ENCODE data around the gene COL4A2.
A peak's percentile ranks its signal among the peaks of the same experiment; 100 is the strongest.

The COL4A2 gene

GRCh38 chr13:110323172-110323891 is 16.2 kb downstream of the COL4A2 start:
- DNase-seq, result peak; percentile 72

GRCh38 chr13:110324026-110324749 is 17.1 kb downstream of the COL4A2 start:
- no peak for DNase-seq

- no peak for DNase-seq
Measured at GRCh38 chr13:110326263-110326904, 19.3 kb downstream of the COL4A2 start.

GRCh38 chr13:110327051-110327721 is 20.1 kb downstream of the COL4A2 start:
- no peak for DNase-seq

GRCh38 chr13:110328573-110328972 is 21.5 kb downstream of the COL4A2 start:
- no peak for DNase-seq

- DNase-seq, result no peak
Measured at GRCh38 chr13:110329258-110329657, 22.2 kb downstream of the COL4A2 start.

GRCh38 chr13:110329798-110330461 is 22.8 kb downstream of the COL4A2 start:
- DNase-seq, result no peak

- DNase-seq, result peak; percentile 34
Measured at GRCh38 chr13:110330491-110331011, 23.5 kb downstream of the COL4A2 start.

- no peak for DNase-seq
Measured at GRCh38 chr13:110331362-110331761, 24.3 kb downstream of the COL4A2 start.

GRCh38 chr13:110332750-110333149 is 25.7 kb downstream of the COL4A2 start:
- no peak for DNase-seq

- no peak for DNase-seq
Measured at GRCh38 chr13:110333837-110334236, 26.8 kb downstream of the COL4A2 start.

- no peak for DNase-seq
Measured at GRCh38 chr13:110334256-110334655, 27.2 kb downstream of the COL4A2 start.

- no peak for DNase-seq
Measured at GRCh38 chr13:110334841-110335490, 27.9 kb downstream of the COL4A2 start.

GRCh38 chr13:110336108-110336507 is 29.0 kb downstream of the COL4A2 start:
- no peak for DNase-seq

GRCh38 chr13:110336681-110337080 is 29.6 kb downstream of the COL4A2 start:
- DNase-seq, result no peak

GRCh38 chr13:110337247-110337646 is 30.2 kb downstream of the COL4A2 start:
- no peak for DNase-seq

GRCh38 chr13:110338441-110339101 is 31.5 kb downstream of the COL4A2 start:
- DNase-seq, result no peak

GRCh38 chr13:110339263-110339662 is 32.2 kb downstream of the COL4A2 start:
- DNase-seq, result no peak

- DNase-seq, result no peak
Measured at GRCh38 chr13:110339975-110340550, 33.0 kb downstream of the COL4A2 start.

GRCh38 chr13:110340812-110341444 is 33.8 kb downstream of the COL4A2 start:
- peak; percentile 58 for DNase-seq
